ENCODE data around the gene DSC1.

Gene DSC1

DNA sequence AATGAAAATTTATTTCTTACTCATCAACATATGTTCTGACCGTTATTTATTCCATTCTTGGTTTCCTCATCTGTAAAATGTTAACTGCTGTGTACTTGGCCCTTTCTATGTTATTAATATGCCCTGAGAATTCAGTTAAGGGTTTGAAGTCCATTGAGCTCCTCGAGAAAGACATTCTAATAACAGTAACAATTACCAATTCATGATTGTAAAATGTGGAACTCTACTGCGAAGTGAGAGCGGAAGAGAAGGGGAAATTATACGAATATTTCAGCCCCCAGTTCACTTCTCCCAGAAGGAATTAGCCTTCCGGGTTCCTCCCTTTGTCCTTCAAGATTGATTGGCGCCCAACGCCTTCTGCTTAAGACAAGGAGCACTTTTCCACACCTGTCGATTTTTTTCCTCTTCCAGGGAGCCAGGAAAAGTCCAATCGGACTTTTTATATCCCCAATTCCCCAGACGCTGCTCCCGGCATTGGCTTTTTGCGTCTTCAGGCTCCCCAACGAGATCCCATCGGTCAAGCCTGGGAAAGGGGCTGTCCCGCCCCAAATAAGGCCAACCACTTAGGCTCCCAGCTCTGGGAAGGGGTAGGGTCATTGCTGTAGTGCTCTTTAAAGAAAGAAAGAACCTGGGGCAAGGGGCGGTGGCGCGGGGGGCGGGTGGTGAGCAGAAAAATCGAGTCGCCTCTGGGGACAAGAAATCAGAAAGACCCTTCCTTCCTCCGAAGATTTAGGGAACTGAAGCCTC, 62.0 kb downstream of the DSC1 start:
- TF ChIP-seq, protein P1, sequence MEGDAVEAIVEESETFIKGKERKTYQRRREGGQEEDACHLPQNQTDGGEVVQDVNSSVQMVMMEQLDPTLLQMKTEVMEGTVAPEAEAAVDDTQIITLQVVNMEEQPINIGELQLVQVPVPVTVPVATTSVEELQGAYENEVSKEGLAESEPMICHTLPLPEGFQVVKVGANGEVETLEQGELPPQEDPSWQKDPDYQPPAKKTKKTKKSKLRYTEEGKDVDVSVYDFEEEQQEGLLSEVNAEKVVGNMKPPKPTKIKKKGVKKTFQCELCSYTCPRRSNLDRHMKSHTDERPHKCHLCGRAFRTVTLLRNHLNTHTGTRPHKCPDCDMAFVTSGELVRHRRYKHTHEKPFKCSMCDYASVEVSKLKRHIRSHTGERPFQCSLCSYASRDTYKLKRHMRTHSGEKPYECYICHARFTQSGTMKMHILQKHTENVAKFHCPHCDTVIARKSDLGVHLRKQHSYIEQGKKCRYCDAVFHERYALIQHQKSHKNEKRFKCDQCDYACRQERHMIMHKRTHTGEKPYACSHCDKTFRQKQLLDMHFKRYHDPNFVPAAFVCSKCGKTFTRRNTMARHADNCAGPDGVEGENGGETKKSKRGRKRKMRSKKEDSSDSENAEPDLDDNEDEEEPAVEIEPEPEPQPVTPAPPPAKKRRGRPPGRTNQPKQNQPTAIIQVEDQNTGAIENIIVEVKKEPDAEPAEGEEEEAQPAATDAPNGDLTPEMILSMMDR (IDR thresholded peaks at IDR 0.05; ENCODE audit: low read depth, low read length), result no peak
- no peak overlapping the region for H3K4me3 ChIP-seq (ENCODE audit: low read depth, low read length)

- H3K4me3 ChIP-seq (ENCODE audit: low read depth, low read length), result no peak overlapping the region
- TF ChIP-seq, protein P1 (IDR thresholded peaks at IDR 0.05; ENCODE audit: low read depth, low read length), result no peak
Measured at GRCh38 chr18:31099450-31100230, 63.0 kb downstream of the DSC1 start.

DNA sequence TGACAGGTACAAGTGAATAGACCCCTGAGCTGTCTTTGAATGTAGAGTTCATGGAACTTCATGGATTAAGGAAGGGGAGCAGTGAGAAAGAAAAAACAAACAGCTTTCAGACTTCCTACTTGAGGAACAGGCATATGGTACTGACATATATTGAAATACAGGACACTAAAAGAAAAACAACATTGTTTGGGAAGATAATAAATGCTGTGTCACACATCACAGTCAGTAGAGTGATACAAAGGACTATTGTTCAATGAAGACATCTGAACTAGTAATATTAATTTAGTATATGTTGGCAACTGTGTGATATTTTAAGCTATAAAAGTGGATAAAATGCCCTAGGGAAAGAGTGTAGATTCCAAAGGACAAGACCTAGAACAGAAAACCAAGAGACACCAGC, 63.8 kb downstream of the DSC1 start:
- TF ChIP-seq, protein P1 (IDR thresholded peaks at IDR 0.05; ENCODE audit: low read depth, low read length), result no peak
- H3K4me3 ChIP-seq (ENCODE audit: low read depth, low read length), result no peak overlapping the region

- TF ChIP-seq, protein P1 (IDR thresholded peaks at IDR 0.05; ENCODE audit: low read depth, low read length), result no peak
Measured at GRCh38 chr18:31097666-31098065, 65.0 kb downstream of the DSC1 start.

DNA sequence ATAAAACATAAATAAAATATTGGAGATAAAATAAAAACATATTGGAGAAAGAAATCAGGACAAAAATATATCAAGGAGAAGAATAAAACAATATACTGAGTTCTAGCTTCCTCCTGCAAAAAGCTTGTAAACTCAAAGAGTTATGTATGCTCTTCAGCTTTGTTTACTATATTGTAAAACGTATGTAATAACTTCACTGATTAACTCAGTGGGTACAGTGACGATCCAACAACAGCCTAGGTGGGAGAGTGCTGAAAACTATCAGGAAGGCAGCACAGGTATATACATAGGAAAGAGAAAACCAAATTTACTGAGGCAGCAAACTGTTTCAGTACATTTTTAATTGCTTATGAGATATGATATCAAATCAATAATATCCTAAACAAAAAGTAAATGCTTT, 68.8 kb downstream of the DSC1 start:
- no peak overlapping the region for H3K4me3 ChIP-seq (ENCODE audit: low read depth, low read length)
- TF ChIP-seq, protein P1 (IDR thresholded peaks at IDR 0.05; ENCODE audit: low read depth, low read length), result no peak

More at GRCh38 chr18:31097666-31098065, 65.0 kb downstream of the DSC1 start:
- no peak overlapping the region for H3K4me3 ChIP-seq (ENCODE audit: low read depth, low read length)

- TF ChIP-seq, protein P1 (IDR thresholded peaks at IDR 0.05; ENCODE audit: low read depth, low read length), result no peak
- no peak overlapping the region for H3K4me3 ChIP-seq (ENCODE audit: low read depth, low read length)
Measured at GRCh38 chr18:31093294-31093693, 69.4 kb downstream of the DSC1 start.

- TF ChIP-seq, protein P1 (IDR thresholded peaks at IDR 0.05; ENCODE audit: low read depth, low read length), result no peak
- H3K4me3 ChIP-seq (ENCODE audit: low read depth, low read length), result no peak overlapping the region
Measured at GRCh38 chr18:31091350-31091749, 71.3 kb downstream of the DSC1 start.
